K562 (cell line): ENCODE measurements around the gene SUPT5H. TPM values are rescaled to one million over a fixed set of nuclear protein-coding genes. Genes with fewer than 3 reads are reported as not detected.

ENCODE experiments used
- ETS2 ChIP-seq: IDR thresholded peaks from 2 replicates; pipeline ENCODE4 v1.6.1; 2016; ENCODE audit warnings: borderline replicate concordance, missing genetic modification characterization, mild to moderate bottlenecking, moderate library complexity, missing compliant biosample characterization; ENCODE audit not compliant: poor library complexity, severe bottlenecking
- FOXK2 ChIP-seq, 2 experiments: fragments of 450-650 bp; IDR thresholded peaks in 1 of 2; conservative IDR thresholded peaks in 1 of 2; 2 replicates each; pipeline ENCODE4 v1.6.1; 2016; ENCODE audit warnings: low read depth in 2 of 2, mild to moderate bottlenecking in 1 of 2
- U2AF2 ChIP-seq: fragments of 200-400 bp; formaldehyde crosslinking; optimal IDR thresholded peaks from 2 replicates; pipeline ENCODE3; 2017; ENCODE audit warnings: low read depth, mild to moderate bottlenecking, low read length
- ZNF408 ChIP-seq: fragments of 250-450 bp; sonication (Bioruptor Pico); IDR thresholded peaks from 2 replicates; pipeline ENCODE4 v1.4.0; 2020; ENCODE audit warnings: low read depth, mild to moderate bottlenecking, moderate library complexity
- polyA plus RNA-seq, 8 experiments: library from polyadenylated mRNA; depleted of rRNA in 4 of 8; stranded (reverse) in 5 of 8; unstranded in 3 of 8; fragments of >200 nt; fragmentation: Nextera tagmentation in 2 of 8; fragmentation: Illumina TruSeq in 1 of 8; extraction: Ambion mirVana in 2 of 8; extraction: Trizol in 1 of 8; gene quantifications; 2 replicates each; pipeline versions ENCODE4 v1.2.1 to v1.2.3, GENCODE V29; 2011 to 2014; ENCODE audit warnings: inconsistent platforms in 1 of 8, missing spikeins in 1 of 8
- total RNA-seq, 7 experiments: library from RNA; depleted of rRNA in 6 of 7; stranded (reverse); fragments of >200 nt in 6 of 7; fragmentation: Illumina TruSeq in 2 of 7; extraction: Trizol in 2 of 7; gene quantifications; 2 replicates each; pipeline versions ENCODE4 v1.2.1 to v1.2.3, GENCODE V29; 2011 to 2021; ENCODE audit warnings: low replicate concordance in 1 of 7
- TF ChIP-seq, protein P1 (sequence below): fragments of 250-450 bp; sonication (Bioruptor Pico); IDR thresholded peaks from 2 replicates; pipeline ENCODE4 v1.8.0; 2021; ENCODE audit warnings: mild to moderate bottlenecking, moderate library complexity
- TF ChIP-seq, protein P2 (sequence below): fragments of 450-650 bp; IDR thresholded peaks from 2 replicates; pipeline ENCODE4 v1.6.1; 2016; ENCODE audit warnings: mild to moderate bottlenecking, moderate library complexity

The SUPT5H gene
- total and polyA plus RNA-seq, 9 of the 15 experiments (the other 6 are each of a cell fraction or from before 2014, with no cell fraction given): 13.3 to 85.9 (median 35.9) TPM

DNA sequence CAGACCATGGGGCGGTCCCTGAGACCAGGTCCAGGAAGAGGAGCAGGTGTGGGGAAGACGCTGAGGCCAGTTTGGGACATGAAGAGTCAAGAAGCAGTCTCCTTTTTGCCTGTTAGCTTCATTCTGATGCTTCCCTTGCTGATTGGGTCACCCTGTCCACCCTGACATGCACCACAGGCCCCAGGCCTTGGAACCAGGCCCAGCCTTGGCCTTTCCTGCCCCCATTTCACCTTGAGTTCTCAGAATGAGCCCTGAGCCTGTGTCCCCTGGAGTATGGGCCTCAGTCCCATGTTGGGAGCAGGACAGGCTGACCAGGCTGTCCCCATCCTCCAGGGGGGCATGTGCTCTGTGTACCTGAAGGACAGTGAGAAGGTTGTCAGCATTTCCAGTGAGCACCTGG lies 30.4 kb downstream of the SUPT5H start (continued):
- TF ChIP-seq FOXK2 (conservative IDR thresholded peaks at IDR 0.05 in 1 of 2, IDR thresholded peaks at IDR 0.05 in 1 of 2; ENCODE audit: low read depth in 2 of 2) (no peak), ZNF408 (CRISPR knock-in tag) (no peak), ETS2 (tag) (no peak), U2AF2 (no peak)
- TF ChIP-seq, protein P1, sequence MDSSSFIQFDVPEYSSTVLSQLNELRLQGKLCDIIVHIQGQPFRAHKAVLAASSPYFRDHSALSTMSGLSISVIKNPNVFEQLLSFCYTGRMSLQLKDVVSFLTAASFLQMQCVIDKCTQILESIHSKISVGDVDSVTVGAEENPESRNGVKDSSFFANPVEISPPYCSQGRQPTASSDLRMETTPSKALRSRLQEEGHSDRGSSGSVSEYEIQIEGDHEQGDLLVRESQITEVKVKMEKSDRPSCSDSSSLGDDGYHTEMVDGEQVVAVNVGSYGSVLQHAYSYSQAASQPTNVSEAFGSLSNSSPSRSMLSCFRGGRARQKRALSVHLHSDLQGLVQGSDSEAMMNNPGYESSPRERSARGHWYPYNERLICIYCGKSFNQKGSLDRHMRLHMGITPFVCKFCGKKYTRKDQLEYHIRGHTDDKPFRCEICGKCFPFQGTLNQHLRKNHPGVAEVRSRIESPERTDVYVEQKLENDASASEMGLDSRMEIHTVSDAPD: no peak
- TF ChIP-seq, protein P2, sequence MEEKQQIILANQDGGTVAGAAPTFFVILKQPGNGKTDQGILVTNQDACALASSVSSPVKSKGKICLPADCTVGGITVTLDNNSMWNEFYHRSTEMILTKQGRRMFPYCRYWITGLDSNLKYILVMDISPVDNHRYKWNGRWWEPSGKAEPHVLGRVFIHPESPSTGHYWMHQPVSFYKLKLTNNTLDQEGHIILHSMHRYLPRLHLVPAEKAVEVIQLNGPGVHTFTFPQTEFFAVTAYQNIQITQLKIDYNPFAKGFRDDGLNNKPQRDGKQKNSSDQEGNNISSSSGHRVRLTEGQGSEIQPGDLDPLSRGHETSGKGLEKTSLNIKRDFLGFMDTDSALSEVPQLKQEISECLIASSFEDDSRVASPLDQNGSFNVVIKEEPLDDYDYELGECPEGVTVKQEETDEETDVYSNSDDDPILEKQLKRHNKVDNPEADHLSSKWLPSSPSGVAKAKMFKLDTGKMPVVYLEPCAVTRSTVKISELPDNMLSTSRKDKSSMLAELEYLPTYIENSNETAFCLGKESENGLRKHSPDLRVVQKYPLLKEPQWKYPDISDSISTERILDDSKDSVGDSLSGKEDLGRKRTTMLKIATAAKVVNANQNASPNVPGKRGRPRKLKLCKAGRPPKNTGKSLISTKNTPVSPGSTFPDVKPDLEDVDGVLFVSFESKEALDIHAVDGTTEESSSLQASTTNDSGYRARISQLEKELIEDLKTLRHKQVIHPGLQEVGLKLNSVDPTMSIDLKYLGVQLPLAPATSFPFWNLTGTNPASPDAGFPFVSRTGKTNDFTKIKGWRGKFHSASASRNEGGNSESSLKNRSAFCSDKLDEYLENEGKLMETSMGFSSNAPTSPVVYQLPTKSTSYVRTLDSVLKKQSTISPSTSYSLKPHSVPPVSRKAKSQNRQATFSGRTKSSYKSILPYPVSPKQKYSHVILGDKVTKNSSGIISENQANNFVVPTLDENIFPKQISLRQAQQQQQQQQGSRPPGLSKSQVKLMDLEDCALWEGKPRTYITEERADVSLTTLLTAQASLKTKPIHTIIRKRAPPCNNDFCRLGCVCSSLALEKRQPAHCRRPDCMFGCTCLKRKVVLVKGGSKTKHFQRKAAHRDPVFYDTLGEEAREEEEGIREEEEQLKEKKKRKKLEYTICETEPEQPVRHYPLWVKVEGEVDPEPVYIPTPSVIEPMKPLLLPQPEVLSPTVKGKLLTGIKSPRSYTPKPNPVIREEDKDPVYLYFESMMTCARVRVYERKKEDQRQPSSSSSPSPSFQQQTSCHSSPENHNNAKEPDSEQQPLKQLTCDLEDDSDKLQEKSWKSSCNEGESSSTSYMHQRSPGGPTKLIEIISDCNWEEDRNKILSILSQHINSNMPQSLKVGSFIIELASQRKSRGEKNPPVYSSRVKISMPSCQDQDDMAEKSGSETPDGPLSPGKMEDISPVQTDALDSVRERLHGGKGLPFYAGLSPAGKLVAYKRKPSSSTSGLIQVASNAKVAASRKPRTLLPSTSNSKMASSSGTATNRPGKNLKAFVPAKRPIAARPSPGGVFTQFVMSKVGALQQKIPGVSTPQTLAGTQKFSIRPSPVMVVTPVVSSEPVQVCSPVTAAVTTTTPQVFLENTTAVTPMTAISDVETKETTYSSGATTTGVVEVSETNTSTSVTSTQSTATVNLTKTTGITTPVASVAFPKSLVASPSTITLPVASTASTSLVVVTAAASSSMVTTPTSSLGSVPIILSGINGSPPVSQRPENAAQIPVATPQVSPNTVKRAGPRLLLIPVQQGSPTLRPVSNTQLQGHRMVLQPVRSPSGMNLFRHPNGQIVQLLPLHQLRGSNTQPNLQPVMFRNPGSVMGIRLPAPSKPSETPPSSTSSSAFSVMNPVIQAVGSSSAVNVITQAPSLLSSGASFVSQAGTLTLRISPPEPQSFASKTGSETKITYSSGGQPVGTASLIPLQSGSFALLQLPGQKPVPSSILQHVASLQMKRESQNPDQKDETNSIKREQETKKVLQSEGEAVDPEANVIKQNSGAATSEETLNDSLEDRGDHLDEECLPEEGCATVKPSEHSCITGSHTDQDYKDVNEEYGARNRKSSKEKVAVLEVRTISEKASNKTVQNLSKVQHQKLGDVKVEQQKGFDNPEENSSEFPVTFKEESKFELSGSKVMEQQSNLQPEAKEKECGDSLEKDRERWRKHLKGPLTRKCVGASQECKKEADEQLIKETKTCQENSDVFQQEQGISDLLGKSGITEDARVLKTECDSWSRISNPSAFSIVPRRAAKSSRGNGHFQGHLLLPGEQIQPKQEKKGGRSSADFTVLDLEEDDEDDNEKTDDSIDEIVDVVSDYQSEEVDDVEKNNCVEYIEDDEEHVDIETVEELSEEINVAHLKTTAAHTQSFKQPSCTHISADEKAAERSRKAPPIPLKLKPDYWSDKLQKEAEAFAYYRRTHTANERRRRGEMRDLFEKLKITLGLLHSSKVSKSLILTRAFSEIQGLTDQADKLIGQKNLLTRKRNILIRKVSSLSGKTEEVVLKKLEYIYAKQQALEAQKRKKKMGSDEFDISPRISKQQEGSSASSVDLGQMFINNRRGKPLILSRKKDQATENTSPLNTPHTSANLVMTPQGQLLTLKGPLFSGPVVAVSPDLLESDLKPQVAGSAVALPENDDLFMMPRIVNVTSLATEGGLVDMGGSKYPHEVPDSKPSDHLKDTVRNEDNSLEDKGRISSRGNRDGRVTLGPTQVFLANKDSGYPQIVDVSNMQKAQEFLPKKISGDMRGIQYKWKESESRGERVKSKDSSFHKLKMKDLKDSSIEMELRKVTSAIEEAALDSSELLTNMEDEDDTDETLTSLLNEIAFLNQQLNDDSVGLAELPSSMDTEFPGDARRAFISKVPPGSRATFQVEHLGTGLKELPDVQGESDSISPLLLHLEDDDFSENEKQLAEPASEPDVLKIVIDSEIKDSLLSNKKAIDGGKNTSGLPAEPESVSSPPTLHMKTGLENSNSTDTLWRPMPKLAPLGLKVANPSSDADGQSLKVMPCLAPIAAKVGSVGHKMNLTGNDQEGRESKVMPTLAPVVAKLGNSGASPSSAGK: no peak
- TF ChIP-seq, all 486 proteins: peak for 0
